ENCODE results near the gene ASCL4.

Gene ASCL4

GRCh38 chr12:107788281-107788680 lies 13.8 kb downstream of the ASCL4 start:
- no peaks in the 10 kb centered on the region for H3K79me2 ChIP-seq (ENCODE audit: low read length)
- DNase-seq: no peak
- H3K9me3 ChIP-seq (replicated peaks; ENCODE audit: insufficient read depth, low read length): no peaks in the 10 kb centered on the region
- no peak overlapping the region for H3K27ac ChIP-seq (ENCODE audit: low read length)
- no peaks in the 10 kb centered on the region for H3K27me3 ChIP-seq (replicated peaks; ENCODE audit: insufficient read depth, low read length)
- peaks cover 7% of the 10 kb centered on the region for H3F3A ChIP-seq (ENCODE audit: insufficient read depth, low read length)
- H3K9ac ChIP-seq (ENCODE audit: low read length): no peak overlapping the region
- peaks cover 16% of the 10 kb centered on the region for H3K4me1 ChIP-seq (ENCODE audit: low read length)
- H3K4me2 ChIP-seq (ENCODE audit: low read depth, low read length): no peak overlapping the region
- no peak overlapping the region for H2AFZ ChIP-seq (ENCODE audit: low read length)
- no peak for TF ChIP-seq EZH2 (optimal IDR thresholded peaks at IDR 0.05; ENCODE audit: low read depth, low read length)
- TF ChIP-seq CTCF (IDR thresholded peaks at IDR 0.05; ENCODE audit: low read length): no peak
- TF ChIP-seq EZH2phosphoT487 (IDR thresholded peaks at IDR 0.05; ENCODE audit: low read length): no peak
- no peaks in the 10 kb centered on the region for H4K20me1 ChIP-seq (ENCODE audit: insufficient read depth, low read length)
- no peaks in the 10 kb centered on the region for H3K36me3 ChIP-seq (replicated peaks; ENCODE audit: insufficient read depth, low read length)
- H3K4me3 ChIP-seq (ENCODE audit: low read length): no peak overlapping the region
- no peaks in the 10 kb centered on the region for H3K9me2 ChIP-seq (replicated peaks; ENCODE audit: insufficient read depth, low read length)

GRCh38 chr12:107788690-107789458 lies 14.4 kb downstream of the ASCL4 start:
- Histone ChIP-seq H3K9me3 (replicated peaks; ENCODE audit: insufficient read depth, low read length) (no peaks in the 10 kb centered on the region), H3K36me3 (replicated peaks; ENCODE audit: insufficient read depth, low read length) (no peaks in the 10 kb centered on the region), H3K4me2 (ENCODE audit: low read depth, low read length) (no peak overlapping the region), H3K9me2 (replicated peaks; ENCODE audit: insufficient read depth, low read length) (no peaks in the 10 kb centered on the region), H3K79me2 (ENCODE audit: low read length) (no peaks in the 10 kb centered on the region), H2AFZ (ENCODE audit: low read length) (no peak overlapping the region), H3K27ac (ENCODE audit: low read length) (no peak overlapping the region), H3K4me1 (ENCODE audit: low read length) (peaks cover 10% of the 10 kb centered on the region), H3K4me3 (ENCODE audit: low read length) (no peak overlapping the region), H3K9ac (ENCODE audit: low read length) (no peak overlapping the region), H3K27me3 (replicated peaks; ENCODE audit: insufficient read depth, low read length) (no peaks in the 10 kb centered on the region), H3F3A (ENCODE audit: insufficient read depth, low read length) (peaks cover 1% of the 10 kb centered on the region; the same call in 1 of the 2 replicates), H4K20me1 (ENCODE audit: insufficient read depth, low read length) (no peaks in the 10 kb centered on the region)
- no peak for DNase-seq
- no peak for TF ChIP-seq EZH2 (optimal IDR thresholded peaks at IDR 0.05; ENCODE audit: low read depth, low read length)
- no peak for TF ChIP-seq EZH2phosphoT487 (IDR thresholded peaks at IDR 0.05; ENCODE audit: low read length)
- TF ChIP-seq CTCF (IDR thresholded peaks at IDR 0.05; ENCODE audit: low read length): no peak

- no peaks in the 10 kb centered on the region for H3K4me1 ChIP-seq (ENCODE audit: low read length)
Observed at GRCh38 chr12:107791465-107792089, 17.1 kb downstream of the ASCL4 start.

More at GRCh38 chr12:107791465-107792089, 17.1 kb downstream of the ASCL4 start:
- H3F3A ChIP-seq (ENCODE audit: insufficient read depth, low read length): no peaks in the 10 kb centered on the region
- H3K9me3 ChIP-seq (replicated peaks; ENCODE audit: insufficient read depth, low read length): no peaks in the 10 kb centered on the region
- no peak for DNase-seq
- no peak for TF ChIP-seq CTCF (IDR thresholded peaks at IDR 0.05; ENCODE audit: low read length)
- TF ChIP-seq EZH2phosphoT487 (IDR thresholded peaks at IDR 0.05; ENCODE audit: low read length): no peak
- TF ChIP-seq EZH2 (optimal IDR thresholded peaks at IDR 0.05; ENCODE audit: low read depth, low read length): no peak
- H3K4me2 ChIP-seq (ENCODE audit: low read depth, low read length): no peak overlapping the region
- no peak overlapping the region for H2AFZ ChIP-seq (ENCODE audit: low read length)
- H4K20me1 ChIP-seq (ENCODE audit: insufficient read depth, low read length): no peaks in the 10 kb centered on the region
- H3K4me3 ChIP-seq (ENCODE audit: low read length): no peak overlapping the region
- no peaks in the 10 kb centered on the region for H3K79me2 ChIP-seq (ENCODE audit: low read length)
- H3K27me3 ChIP-seq (replicated peaks; ENCODE audit: insufficient read depth, low read length): no peaks in the 10 kb centered on the region
- H3K9ac ChIP-seq (ENCODE audit: low read length): no peak overlapping the region
- H3K9me2 ChIP-seq (replicated peaks; ENCODE audit: insufficient read depth, low read length): no peaks in the 10 kb centered on the region
- H3K27ac ChIP-seq (ENCODE audit: low read length): no peak overlapping the region
- H3K36me3 ChIP-seq (replicated peaks; ENCODE audit: insufficient read depth, low read length): no peaks in the 10 kb centered on the region
